ENCODE data around the gene TMEM203. TPM values are rescaled to one million over a fixed set of nuclear protein-coding genes. Genes with fewer than 3 reads are reported as not detected.
"Not testable (repeated sequence)": the region's sequence is repeated elsewhere in the genome, so short reads cannot be mapped to it uniquely, and the experiment has no call there.

The TMEM203 gene
- total RNA-seq, 1 donor from 2014 or later = 36.2 TPM

- DNase-seq (ENCODE audit: low spot score) = no peak
Observed at GRCh38 chr9:137242269-137243203, 37.1 kb upstream of the TMEM203 start.

GRCh38 chr9:137241490-137242268 lies 36.2 kb upstream of the TMEM203 start:
- DNase-seq (ENCODE audit: low spot score) = no peak

- peak; percentile 100 for DNase-seq (ENCODE audit: low spot score)
Observed at GRCh38 chr9:137240841-137241489, 35.5 kb upstream of the TMEM203 start, which contains the start of gene TUBB4B. Gene TUBB4B (plus strand): TSS chr9:137241287. CDS start chr9:137241361, 74 bp downstream.

- no peak for DNase-seq (ENCODE audit: low spot score)
Observed at GRCh38 chr9:137240318-137240840, 34.9 kb upstream of the TMEM203 start.

GRCh38 chr9:137239541-137240200 lies 34.2 kb upstream of the TMEM203 start:
- not testable (repeated sequence) for DNase-seq (ENCODE audit: low spot score)

GRCh38 chr9:137237759-137238726 lies 32.6 kb upstream of the TMEM203 start:
- DNase-seq (ENCODE audit: low spot score) = no peak

GRCh38 chr9:137236936-137237421 lies 31.5 kb upstream of the TMEM203 start:
- no peak for DNase-seq (ENCODE audit: low spot score)

GRCh38 chr9:137236238-137236935 lies 30.9 kb upstream of the TMEM203 start:
- DNase-seq (ENCODE audit: low spot score) = peak; percentile 92

GRCh38 chr9:137235424-137236237 lies 30.2 kb upstream of the TMEM203 start:
- DNase-seq (ENCODE audit: low spot score) = no peak

- DNase-seq (ENCODE audit: low spot score) = no peak
Observed at GRCh38 chr9:137234758-137235423, 29.4 kb upstream of the TMEM203 start.

- no peak for DNase-seq (ENCODE audit: low spot score)
Observed at GRCh38 chr9:137234055-137234697, 28.7 kb upstream of the TMEM203 start.

GRCh38 chr9:137233143-137233980 lies 27.9 kb upstream of the TMEM203 start:
- no peak for DNase-seq (ENCODE audit: low spot score)

GRCh38 chr9:137232510-137232909 lies 27.1 kb upstream of the TMEM203 start:
- no peak for DNase-seq (ENCODE audit: low spot score)

- no peak for DNase-seq (ENCODE audit: low spot score)
Observed at GRCh38 chr9:137232101-137232500, 26.7 kb upstream of the TMEM203 start.

GRCh38 chr9:137231372-137232039 lies 26.1 kb upstream of the TMEM203 start:
- DNase-seq (ENCODE audit: low spot score) = no peak
